Measurements from ENCODE around the gene CNTNAP5. TPM values are rescaled to one million over a fixed set of nuclear protein-coding genes. Genes with fewer than 3 reads are reported as not detected.

Gene CNTNAP5
- polyA plus RNA-seq, 1 experiment, result not detected

DNA sequence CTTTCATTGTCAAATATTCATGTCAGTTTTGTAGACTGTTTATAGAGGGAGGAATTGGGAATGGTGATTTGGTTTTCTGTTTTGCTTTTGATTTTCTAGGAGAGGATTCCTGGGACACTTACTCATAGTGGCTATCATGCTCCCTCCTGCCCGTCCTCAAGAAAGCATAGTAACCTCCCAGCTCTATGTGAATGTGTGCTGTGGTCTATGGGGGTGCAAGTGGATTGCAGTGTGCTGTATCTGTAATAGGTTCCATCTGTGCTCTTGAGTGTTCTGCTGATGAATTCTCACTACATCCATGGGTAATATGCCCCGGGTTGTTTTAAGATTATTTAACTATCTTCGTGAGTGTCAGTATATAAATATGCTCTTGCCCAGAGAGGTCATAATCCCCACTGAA lies 811.3 kb downstream of the CNTNAP5 start:
- TF ChIP-seq, protein P1, sequence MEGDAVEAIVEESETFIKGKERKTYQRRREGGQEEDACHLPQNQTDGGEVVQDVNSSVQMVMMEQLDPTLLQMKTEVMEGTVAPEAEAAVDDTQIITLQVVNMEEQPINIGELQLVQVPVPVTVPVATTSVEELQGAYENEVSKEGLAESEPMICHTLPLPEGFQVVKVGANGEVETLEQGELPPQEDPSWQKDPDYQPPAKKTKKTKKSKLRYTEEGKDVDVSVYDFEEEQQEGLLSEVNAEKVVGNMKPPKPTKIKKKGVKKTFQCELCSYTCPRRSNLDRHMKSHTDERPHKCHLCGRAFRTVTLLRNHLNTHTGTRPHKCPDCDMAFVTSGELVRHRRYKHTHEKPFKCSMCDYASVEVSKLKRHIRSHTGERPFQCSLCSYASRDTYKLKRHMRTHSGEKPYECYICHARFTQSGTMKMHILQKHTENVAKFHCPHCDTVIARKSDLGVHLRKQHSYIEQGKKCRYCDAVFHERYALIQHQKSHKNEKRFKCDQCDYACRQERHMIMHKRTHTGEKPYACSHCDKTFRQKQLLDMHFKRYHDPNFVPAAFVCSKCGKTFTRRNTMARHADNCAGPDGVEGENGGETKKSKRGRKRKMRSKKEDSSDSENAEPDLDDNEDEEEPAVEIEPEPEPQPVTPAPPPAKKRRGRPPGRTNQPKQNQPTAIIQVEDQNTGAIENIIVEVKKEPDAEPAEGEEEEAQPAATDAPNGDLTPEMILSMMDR (IDR thresholded peaks at IDR 0.05; ENCODE audit: insufficient read depth, low read depth, low read length), result no peak
- ChIA-PET POLR2A (no interaction called here), CTCF (no interaction called here)
- H3K27me3 ChIP-seq (ENCODE audit: control insufficient read depth, insufficient read depth, low read length), result no peaks in the 10 kb centered on the region
- no peaks in the 10 kb centered on the region for H3K36me3 ChIP-seq (ENCODE audit: control insufficient read depth, insufficient read depth, low read length)
- no peak overlapping the region for H3K4me3 ChIP-seq (ENCODE audit: low read depth, low read length)
- DNase-seq (ENCODE audit: low read depth), result peak; percentile 85

DNA sequence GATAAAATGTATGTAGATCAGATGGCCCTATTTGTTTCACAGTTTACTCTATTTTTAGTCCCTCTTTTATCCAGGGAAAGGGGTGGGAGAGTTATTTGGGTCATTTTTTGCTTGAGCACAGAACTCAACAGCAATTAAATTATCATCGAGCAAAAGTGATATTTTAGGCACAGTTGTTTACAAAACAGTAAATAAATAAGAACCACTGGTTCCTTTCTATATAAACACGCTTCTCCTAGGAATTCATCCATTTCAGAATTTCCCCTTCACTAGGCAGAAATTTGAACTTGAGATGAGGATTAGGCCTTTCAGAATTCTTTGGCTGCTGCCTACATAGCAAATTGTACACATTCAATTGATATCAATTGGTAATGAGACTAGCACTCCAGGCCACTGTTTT lies 812.4 kb downstream of the CNTNAP5 start:
- H3K4me3 ChIP-seq (ENCODE audit: low read depth, low read length), result no peak overlapping the region
- H3K36me3 ChIP-seq (ENCODE audit: control insufficient read depth, insufficient read depth, low read length), result no peaks in the 10 kb centered on the region
- TF ChIP-seq, protein P1 (IDR thresholded peaks at IDR 0.05; ENCODE audit: insufficient read depth, low read depth, low read length), result no peak
- H3K27me3 ChIP-seq (ENCODE audit: control insufficient read depth, insufficient read depth, low read length), result no peaks in the 10 kb centered on the region
- no peak for DNase-seq (ENCODE audit: low read depth)
- ChIA-PET POLR2A (no interaction called here), CTCF (no interaction called here)

DNA sequence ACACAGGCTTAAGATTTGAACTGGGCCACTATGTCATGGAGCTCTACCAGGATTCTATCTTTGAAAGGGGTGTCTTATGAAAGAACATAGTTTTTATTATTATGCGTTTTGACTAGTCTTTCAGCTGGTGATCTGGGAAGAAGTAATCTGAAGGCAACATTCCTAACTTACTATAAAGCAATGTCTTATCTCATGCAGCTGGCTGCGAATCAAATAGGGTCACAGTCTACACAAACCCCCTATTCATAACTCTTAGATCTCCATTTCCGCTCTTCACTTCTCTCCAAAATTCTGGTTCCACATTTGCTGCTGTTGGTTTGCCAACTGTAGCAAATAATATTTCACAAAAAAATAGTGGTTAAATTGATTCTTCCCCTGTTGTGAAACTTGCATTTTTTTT lies 813.3 kb downstream of the CNTNAP5 start:
- H3K4me3 ChIP-seq (ENCODE audit: low read depth, low read length), result no peak overlapping the region
- H3K27me3 ChIP-seq (ENCODE audit: control insufficient read depth, insufficient read depth, low read length), result no peaks in the 10 kb centered on the region
- DNase-seq (ENCODE audit: low read depth), result no peak
- no peaks in the 10 kb centered on the region for H3K36me3 ChIP-seq (ENCODE audit: control insufficient read depth, insufficient read depth, low read length)
- TF ChIP-seq, protein P1 (IDR thresholded peaks at IDR 0.05; ENCODE audit: insufficient read depth, low read depth, low read length), result no peak
- ChIA-PET CTCF (no interaction called here), POLR2A (no interaction called here)

DNA sequence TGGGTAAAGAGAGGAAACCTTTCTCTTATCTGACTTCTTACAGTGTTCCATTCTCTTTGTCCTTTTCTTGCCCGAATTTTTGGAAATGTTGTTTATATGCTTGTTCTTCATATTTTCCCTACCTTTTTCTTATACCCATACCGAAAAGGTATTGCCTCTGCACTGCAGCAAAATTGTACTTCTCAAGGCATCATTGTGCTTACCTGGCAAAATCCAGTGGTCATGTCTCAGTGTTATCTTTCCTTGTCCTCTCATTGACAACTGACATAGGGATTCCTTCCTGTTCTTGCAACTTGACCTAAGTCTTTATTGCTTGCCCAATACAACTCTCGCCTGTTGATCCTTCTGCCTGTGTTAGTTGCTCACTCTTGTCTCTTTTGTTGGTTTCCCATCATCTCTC lies 842.2 kb downstream of the CNTNAP5 start:
- Histone ChIP-seq H3K36me3 (ENCODE audit: control insufficient read depth, insufficient read depth, low read length) (no peaks in the 10 kb centered on the region), H3K4me3 (ENCODE audit: low read depth, low read length) (no peak overlapping the region), H3K27me3 (ENCODE audit: control insufficient read depth, insufficient read depth, low read length) (no peaks in the 10 kb centered on the region)
- ChIA-PET CTCF (no interaction called here), POLR2A (no interaction called here)
- no peak for DNase-seq (ENCODE audit: low read depth)
- TF ChIP-seq, protein P1 (IDR thresholded peaks at IDR 0.05; ENCODE audit: insufficient read depth, low read depth, low read length), result no peak

DNA sequence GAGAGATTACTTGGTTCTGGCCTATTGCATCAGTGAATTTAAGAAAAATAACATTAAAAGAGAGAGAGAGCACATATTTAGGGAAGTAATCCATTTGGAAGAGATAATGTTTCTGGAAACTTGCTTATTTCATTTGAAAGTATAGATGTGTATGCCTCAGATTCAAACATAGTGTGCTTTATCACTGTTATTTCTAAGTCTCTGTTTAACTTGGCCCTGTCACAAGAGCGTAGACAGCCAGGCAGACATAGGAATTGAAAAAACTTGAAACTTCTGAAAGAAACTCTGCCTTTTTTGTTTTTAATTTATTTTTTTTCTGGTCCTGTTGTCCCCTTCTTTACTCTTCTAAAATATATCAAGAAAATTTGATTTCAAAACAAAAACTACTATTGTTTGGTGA lies 849.1 kb downstream of the CNTNAP5 start:
- POLR2A ChIA-PET, result no interaction called here
- Histone ChIP-seq H3K36me3 (ENCODE audit: control insufficient read depth, insufficient read depth, low read length) (no peaks in the 10 kb centered on the region), H3K27me3 (ENCODE audit: control insufficient read depth, insufficient read depth, low read length) (no peaks in the 10 kb centered on the region), H3K4me3 (ENCODE audit: low read depth, low read length) (no peak overlapping the region)
- CTCF ChIA-PET, result no interaction called here
- TF ChIP-seq, protein P1 (IDR thresholded peaks at IDR 0.05; ENCODE audit: insufficient read depth, low read depth, low read length), result no peak
- no peak for DNase-seq (ENCODE audit: low read depth)

Measured in BJ (cell line).